Panc1 (cell line): ENCODE data around the gene AKT1S1.

ENCODE experiments used
- POLR2AphosphoS5 ChIP-seq: IDR thresholded peaks from 2 replicates; pipeline ENCODE4 v1.6.1; 2012; ENCODE audit warnings: mild to moderate bottlenecking, low read depth, low read length, moderate library complexity
- SIN3A ChIP-seq: IDR thresholded peaks from 2 replicates; pipeline ENCODE4 v1.6.1; 2012; ENCODE audit warnings: low read depth, mild to moderate bottlenecking, low read length, moderate library complexity, borderline replicate concordance; ENCODE audit not compliant: insufficient read depth
- TF ChIP-seq, protein P1 (sequence below): fragments of 450-650 bp; IDR thresholded peaks from 2 replicates; pipeline ENCODE4 v1.5.1; 2017; ENCODE audit warnings: mild to moderate bottlenecking
- TF ChIP-seq, protein P2 (sequence below), 2 experiments: IDR thresholded peaks; 2 replicates each; pipeline ENCODE4 v1.6.1; 2011 to 2012; ENCODE audit warnings: low read depth in 2 of 2, control low read depth in 1 of 2, low read length in 1 of 2, mild to moderate bottlenecking in 1 of 2, moderate library complexity in 1 of 2; ENCODE audit not compliant: insufficient read depth in 1 of 2

DNA sequence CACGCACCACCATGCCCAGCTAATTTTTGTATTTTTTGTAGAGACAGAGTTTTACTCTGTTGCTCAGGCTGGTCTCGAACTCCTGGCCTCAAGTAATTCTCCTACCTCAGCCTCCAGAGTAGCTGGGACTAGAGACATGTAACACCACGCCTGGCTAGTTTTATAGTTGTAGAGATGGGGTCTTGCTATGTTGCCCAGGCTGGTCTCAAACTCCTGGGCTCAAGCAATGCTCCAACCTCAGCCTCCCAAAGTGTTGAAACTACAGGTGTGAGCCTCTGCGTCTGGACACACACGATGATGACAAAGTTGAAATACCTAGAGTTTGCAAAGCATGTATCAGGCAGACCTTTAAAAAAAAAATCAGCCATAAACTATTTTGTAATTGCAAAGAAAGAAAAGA, 30.7 kb downstream of the AKT1S1 start:
- no peak for TF ChIP-seq POLR2AphosphoS5
- TF ChIP-seq, protein P1, sequence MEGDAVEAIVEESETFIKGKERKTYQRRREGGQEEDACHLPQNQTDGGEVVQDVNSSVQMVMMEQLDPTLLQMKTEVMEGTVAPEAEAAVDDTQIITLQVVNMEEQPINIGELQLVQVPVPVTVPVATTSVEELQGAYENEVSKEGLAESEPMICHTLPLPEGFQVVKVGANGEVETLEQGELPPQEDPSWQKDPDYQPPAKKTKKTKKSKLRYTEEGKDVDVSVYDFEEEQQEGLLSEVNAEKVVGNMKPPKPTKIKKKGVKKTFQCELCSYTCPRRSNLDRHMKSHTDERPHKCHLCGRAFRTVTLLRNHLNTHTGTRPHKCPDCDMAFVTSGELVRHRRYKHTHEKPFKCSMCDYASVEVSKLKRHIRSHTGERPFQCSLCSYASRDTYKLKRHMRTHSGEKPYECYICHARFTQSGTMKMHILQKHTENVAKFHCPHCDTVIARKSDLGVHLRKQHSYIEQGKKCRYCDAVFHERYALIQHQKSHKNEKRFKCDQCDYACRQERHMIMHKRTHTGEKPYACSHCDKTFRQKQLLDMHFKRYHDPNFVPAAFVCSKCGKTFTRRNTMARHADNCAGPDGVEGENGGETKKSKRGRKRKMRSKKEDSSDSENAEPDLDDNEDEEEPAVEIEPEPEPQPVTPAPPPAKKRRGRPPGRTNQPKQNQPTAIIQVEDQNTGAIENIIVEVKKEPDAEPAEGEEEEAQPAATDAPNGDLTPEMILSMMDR = no peak
- TF ChIP-seq, protein P2, sequence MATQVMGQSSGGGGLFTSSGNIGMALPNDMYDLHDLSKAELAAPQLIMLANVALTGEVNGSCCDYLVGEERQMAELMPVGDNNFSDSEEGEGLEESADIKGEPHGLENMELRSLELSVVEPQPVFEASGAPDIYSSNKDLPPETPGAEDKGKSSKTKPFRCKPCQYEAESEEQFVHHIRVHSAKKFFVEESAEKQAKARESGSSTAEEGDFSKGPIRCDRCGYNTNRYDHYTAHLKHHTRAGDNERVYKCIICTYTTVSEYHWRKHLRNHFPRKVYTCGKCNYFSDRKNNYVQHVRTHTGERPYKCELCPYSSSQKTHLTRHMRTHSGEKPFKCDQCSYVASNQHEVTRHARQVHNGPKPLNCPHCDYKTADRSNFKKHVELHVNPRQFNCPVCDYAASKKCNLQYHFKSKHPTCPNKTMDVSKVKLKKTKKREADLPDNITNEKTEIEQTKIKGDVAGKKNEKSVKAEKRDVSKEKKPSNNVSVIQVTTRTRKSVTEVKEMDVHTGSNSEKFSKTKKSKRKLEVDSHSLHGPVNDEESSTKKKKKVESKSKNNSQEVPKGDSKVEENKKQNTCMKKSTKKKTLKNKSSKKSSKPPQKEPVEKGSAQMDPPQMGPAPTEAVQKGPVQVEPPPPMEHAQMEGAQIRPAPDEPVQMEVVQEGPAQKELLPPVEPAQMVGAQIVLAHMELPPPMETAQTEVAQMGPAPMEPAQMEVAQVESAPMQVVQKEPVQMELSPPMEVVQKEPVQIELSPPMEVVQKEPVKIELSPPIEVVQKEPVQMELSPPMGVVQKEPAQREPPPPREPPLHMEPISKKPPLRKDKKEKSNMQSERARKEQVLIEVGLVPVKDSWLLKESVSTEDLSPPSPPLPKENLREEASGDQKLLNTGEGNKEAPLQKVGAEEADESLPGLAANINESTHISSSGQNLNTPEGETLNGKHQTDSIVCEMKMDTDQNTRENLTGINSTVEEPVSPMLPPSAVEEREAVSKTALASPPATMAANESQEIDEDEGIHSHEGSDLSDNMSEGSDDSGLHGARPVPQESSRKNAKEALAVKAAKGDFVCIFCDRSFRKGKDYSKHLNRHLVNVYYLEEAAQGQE (IDR thresholded peaks at IDR 0.05; ENCODE audit: insufficient read depth in 1 of 2, low read depth in 2 of 2, low read length in 1 of 2) = no peak
- TF ChIP-seq SIN3A = no peak
